Measurements from ENCODE around the gene TSPAN7. TPM values are rescaled to one million over a fixed set of nuclear protein-coding genes. Genes with fewer than 3 reads are reported as not detected.

TSPAN7 gene
- total and polyA plus RNA-seq, 2 donors (not counting 1 experiment from before 2014, with no cell fraction given), result 0.07 to 0.32 TPM

GRCh38 chrX:38732866-38733265 is 171.5 kb downstream of the TSPAN7 start:
- ChIA-PET POLR2A (no interaction called here), CTCF (no interaction called here)
- H3K4me2 ChIP-seq (replicated peaks; ENCODE audit: low read depth, low read length, poor library complexity, severe bottlenecking), result no peak overlapping the region
- no peaks in the 10 kb centered on the region for H3K4me1 Mint-ChIP-seq
- DNase-seq (no peak), ATAC-seq (ENCODE audit: low read depth) (no peak)
- H3K4me3 Mint-ChIP-seq, result no peak overlapping the region
- no peak overlapping the region for H3K4me3 ChIP-seq (ENCODE audit: control extremely low read depth in 1 of 5, extremely low read depth in 1 of 5, insufficient read depth in 1 of 5, low read depth in 2 of 5, low read length in 4 of 5)
- no peaks in the 10 kb centered on the region for H3K9me3 Mint-ChIP-seq (ENCODE audit: insufficient read depth)
- H3K27ac Mint-ChIP-seq, result no peak overlapping the region
- H2AFZ ChIP-seq (ENCODE audit: insufficient read depth, low read depth, low read length, poor library complexity, severe bottlenecking), result no peak overlapping the region
- H3K9me3 ChIP-seq (ENCODE audit: control extremely low read depth in 1 of 3, control insufficient read depth in 2 of 3, insufficient read depth in 1 of 3, low read length in 2 of 3), result no peaks in the 10 kb centered on the region
- no peaks in the 10 kb centered on the region for H3K27me3 ChIP-seq (replicated peaks in 1 of 4; ENCODE audit: control extremely low read depth in 1 of 4, control insufficient read depth in 3 of 4, insufficient read depth in 4 of 4, low read length in 3 of 4)
- no CpG with 5 or more reads among the region's 1 CpG for WGBS (ENCODE audit: insufficient coverage)
- no peak overlapping the region for H3K27ac ChIP-seq (ENCODE audit: low read length in 2 of 2)
- H3K4me1 ChIP-seq (ENCODE audit: control insufficient read depth in 2 of 2, insufficient read depth in 2 of 2, low read length in 2 of 2), result no peaks in the 10 kb centered on the region
- intact Hi-C loops (cut with micrococcal nuclease), result no loop called here
- H3K36me3 ChIP-seq (replicated peaks in 1 of 2; ENCODE audit: control extremely low read depth in 1 of 2, control insufficient read depth in 1 of 2, extremely low read depth in 1 of 2, insufficient read depth in 2 of 2, low read length in 1 of 2), result no peaks in the 10 kb centered on the region
- H3K79me2 ChIP-seq (ENCODE audit: control insufficient read depth, insufficient read depth, low read length), result no peaks in the 10 kb centered on the region
- H3K27me3 Mint-ChIP-seq, result no peaks in the 10 kb centered on the region
- no peak overlapping the region for H3K9ac ChIP-seq (ENCODE audit: low read length)
- H4K20me1 ChIP-seq (ENCODE audit: control insufficient read depth, insufficient read depth, low read length, poor library complexity, severe bottlenecking), result no peaks in the 10 kb centered on the region
- no peak for TF ChIP-seq EZH2 (IDR thresholded peaks at IDR 0.05; ENCODE audit: borderline replicate concordance, insufficient read depth, low read depth, low read length, poor library complexity, severe bottlenecking)
- no peak for TF ChIP-seq CTCF (IDR thresholded peaks at IDR 0.05)

Small RNAs within 50 kb of the gene (small RNA-seq; reads per million reads assigned to genes)
- not detected for gene RNU7-7P (ENCODE audit: insufficient read length, low read depth, low replicate concordance)

Other genes with a start within 250 kb of the TSPAN7 start
- 26.3 and 26.8 TPM in 2 replicates for gene RPGR, start 234.0 kb upstream of the TSPAN7 start, total RNA-seq
- 4.2 and 7.3 TPM in 2 replicates for gene RPGR, start 234.0 kb upstream of the TSPAN7 start, polyA plus RNA-seq
- gene OTC, start 208.9 kb upstream of the TSPAN7 start, total RNA-seq, result not detected in 2 replicates
- gene OTC, start 208.9 kb upstream of the TSPAN7 start, polyA plus RNA-seq, result not detected in 2 replicates
- gene MID1IP1, start 239.9 kb downstream of the TSPAN7 start, total RNA-seq, result 46.2 and 47.8 TPM in 2 replicates
- 27.6 and 28.2 TPM in 2 replicates for gene MID1IP1, start 239.9 kb downstream of the TSPAN7 start, polyA plus RNA-seq

Data from B cell (primary cell).